GM18502 (cell line): ENCODE results near the gene CFAP47.
"Not testable (repeated sequence)": the region's sequence is repeated elsewhere in the genome, so short reads cannot be mapped to it uniquely, and the experiment has no call there.

Source experiments
- ATAC-seq: cut with Tn5 transposase; IDR thresholded peaks from one replicate; pipeline ENCODE4 v1.9.1; 2021; ENCODE audit warnings: mild to moderate bottlenecking; ENCODE audit not compliant: unreplicated experiment, poor library complexity

The CFAP47 gene, protein sequence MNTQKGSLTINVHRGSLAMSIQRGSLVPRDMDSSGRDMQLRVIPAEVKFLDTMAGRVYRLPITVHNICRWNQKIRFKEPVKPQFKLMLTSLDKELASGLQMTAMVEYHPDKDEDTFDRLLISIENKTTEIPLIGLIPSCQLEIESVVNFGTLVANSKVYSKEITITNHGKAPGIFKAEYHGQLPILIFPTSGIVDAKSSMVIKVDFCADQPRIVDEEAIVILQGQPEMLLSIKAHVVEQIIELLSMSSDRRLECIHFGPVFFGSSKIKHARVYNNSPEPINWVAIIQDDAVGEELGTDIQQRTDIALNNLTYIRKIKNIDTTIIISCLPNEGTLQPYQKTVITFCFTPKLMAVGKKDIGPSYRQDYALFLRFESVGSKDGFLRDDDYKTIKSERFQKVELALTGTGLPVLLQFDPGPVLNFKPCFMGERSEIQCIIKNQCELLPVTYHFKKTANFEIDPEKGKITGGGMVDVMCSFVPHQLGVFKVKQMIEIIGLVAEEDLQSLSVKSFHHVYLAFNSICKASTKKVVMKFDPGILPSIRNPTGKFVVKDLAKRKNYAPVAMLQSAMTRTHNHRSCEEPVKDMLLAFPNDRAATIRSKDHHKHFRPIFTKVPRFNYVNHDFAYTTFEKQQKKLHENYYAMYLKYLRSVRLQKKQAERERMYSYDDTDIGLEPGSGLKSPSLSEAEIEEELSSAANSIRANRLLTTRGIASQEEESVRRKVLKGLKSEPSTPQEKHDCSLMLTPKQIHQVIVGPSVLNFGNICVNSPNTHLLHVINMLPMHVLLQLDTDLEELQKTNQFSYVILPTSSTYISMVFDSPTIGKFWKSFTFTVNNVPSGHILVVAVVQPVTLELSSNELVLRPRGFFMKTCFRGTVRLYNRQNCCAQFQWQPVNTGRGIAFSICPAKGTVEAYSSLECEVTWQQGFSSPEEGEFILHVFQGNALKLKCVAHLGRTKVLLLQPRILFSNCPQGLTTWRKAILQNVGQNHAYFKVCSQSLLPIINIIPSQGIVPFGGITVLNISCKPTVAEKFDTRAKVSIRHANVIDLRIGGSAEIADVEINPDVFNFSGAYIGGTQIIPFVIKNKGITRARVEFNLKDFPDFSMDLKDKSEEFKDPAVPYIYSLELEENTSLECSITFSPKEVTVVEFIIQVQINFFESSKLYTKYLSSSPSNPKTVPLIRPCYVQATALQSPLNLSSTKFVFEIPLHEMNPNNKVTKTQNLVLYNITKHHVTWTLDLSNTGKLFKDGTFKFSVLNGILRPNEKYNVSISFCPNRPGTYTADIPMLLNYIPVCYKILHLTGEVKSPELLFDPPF (N-terminal part only)

DNA sequence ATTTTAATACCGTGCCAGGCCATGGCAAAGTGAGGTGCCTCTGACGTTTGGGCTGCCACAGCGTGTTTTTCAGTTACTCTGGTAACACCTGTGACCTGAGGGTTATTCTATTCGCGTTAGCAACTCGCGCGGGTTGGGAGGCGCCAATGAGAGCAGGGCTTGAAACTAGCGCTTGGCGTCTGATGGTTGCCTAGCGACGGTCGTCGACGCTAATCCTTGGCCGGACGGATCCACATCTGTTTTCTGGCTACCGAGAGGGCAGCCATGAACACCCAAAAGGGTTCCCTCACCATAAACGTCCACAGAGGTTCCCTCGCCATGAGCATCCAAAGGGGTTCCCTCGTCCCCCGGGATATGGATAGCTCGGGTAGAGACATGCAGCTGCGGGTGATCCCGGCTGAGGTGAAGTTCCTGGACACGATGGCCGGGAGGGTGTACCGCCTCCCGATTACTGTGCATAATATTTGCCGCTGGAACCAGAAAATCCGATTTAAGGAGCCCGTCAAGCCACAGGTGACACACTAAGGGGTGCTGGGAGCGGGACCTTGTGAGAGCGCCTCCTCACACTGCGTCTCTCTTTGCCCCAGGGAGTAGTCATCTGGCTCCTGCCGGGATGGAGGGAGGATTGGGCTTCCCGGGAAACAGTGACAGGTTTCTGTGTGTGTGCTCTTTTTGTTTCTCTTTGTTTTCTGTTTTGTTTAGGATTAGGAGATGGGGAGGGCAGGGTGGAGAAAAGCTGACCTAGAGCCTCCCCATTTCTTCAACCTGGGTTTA lies at the start of gene CFAP47:
TSS of gene CFAP47 (plus strand) at position 199 of the 774 bp plus-strand sequence. CDS start at position 265, 66 bp downstream.
- ATAC-seq = no peak

DNA sequence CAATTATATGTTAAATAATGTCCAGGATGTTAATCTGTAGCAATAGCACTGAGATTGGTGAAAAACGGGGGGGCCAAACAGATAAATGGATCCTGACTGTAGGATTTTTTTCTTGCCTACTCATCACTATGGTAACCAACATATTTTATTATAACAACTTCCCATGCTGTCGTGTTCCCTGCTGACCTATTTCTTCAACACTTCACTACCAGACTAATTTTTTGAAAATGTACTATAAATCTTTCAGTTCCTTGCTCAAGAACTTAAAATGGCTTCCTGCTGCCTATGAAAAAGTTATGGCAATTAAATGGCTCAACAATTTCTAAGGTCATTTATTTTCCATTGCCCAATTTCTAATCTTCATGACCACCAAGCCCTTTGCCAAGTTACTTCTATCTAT lies 38.9 kb upstream of the CFAP47 start:
- ATAC-seq = no peak

DNA sequence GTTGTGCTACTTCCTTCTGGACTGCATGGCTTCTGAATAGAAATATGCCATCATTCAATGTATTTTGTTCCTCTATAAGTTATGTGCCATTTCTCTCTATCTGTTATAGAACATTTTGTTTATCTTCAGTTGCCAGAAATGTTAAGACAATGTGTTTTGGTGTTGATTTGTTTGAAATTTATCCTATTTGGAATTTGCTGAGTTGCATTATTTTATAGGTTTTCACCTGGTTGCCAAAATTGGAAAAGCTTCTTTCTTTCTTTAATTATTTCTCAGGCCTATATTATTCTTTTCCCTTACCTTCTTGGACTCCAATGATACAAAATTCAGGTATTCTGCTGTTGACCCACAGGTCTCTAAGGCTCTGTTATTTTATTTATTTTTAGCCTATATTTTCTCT lies 33.4 kb upstream of the CFAP47 start:
- ATAC-seq = no peak

DNA sequence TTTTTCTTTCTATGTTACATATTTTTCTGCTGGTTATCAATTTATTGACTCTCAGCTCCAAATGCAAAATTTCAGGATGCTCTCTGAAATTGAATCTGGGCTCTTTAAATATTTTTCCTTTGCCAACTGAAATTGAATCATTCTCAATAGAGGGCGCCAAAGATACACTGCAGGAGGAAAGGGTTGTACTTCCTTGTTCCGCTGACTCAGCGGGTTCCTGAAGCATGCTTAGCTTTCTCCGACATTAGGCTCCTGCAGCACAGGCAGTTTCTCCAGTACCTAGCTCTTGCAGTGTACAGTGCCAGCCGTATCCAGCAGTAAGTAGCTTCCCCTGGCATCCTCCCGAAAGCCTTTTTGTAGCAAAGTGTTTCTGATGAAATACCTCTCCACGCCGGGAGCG lies 28.8 kb upstream of the CFAP47 start:
- peak; percentile 67 for ATAC-seq

DNA sequence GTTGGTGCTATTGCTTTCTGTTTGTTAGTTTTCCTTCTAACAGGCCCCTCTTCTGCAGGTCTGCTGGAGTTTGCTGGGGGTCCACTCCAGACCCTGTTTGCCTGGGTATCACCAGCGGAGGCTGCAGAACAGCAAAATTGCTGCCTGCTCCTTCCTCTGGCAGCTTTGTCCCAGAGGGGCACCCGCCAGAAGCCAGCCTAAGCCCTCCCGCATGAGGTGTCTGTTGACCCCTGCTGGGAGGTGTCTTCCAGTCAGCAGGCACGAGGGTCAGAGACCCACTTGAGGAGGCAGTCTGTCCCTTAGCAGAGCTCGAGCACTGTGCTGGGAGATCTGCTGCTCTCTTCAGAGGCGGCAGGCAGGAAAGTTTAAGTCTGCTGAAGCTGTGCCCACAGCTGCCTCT lies 67.3 kb downstream of the CFAP47 start:
- not testable (repeated sequence) for ATAC-seq

DNA sequence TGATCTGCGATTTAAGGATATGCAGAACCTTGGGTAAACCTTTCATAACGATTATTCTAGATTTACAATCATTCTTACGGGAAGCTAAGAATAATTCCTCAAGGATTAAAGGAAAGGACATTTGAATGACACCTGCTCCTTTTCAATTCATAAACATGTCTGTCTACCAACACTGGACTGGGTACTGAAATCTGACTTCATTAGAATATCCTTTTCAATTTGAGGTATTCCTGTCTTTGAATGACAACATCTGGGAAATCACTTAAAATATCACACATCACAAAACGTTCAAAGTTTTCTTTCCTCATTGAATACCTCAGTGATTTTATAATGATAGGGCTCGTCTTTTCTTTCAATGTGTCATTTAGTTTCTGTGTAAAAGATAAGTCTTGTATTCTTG lies 87.7 kb downstream of the CFAP47 start:
- no peak for ATAC-seq

DNA sequence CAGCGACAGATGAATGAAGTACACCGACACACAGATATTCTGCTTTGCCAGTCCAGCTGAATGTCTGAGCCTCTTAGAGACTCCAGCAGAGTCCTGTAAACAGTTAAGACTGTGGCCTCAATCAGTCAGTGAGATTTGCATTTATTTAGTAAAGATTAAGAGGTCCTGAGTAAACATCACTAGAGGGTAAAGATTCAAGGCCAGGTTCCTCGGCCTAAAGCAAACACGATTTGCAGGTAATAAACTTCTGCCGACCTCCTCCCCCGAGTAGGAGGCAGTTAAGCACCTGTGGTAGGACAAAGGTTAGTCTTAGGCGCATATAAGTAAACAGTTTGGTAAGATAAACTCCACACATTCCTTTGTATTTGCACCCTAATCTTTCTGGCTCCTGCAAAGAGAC lies 99.6 kb downstream of the CFAP47 start:
- ATAC-seq = no peak

DNA sequence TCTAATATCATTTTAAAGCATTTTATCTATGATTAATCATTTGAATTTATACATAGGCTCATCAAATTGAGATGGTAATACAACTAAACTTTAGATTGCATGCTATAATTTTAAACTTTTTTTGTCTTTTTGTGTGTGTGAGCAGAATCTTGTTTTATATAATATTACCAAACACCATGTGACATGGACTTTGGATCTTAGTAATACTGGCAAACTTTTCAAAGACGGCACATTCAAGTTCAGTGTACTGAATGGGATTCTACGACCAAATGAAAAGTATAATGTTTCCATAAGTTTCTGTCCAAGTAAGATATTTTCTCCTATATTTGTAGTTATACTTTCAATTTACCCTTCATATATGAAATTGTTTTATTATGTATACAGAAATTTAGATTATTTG lies 116.0 kb downstream of the CFAP47 start:
- ATAC-seq = no peak

DNA sequence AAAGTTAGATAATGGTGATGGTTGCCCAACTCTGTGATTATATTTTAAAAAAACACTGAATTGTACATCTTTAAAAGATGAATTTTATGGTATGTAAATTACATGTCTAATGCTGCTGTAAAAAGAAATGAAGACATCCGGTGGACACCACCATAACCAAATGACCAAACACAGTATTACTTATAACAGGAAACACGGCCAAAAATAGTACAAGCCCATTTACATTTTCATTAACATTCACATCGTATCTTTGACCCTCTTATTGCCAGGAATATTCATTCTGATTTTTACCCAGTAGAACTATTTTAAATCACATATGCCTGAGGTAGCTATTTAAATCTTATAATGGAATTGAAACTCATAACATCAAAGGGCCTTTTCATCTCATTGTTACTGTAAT lies 143.2 kb downstream of the CFAP47 start:
- ATAC-seq = no peak

DNA sequence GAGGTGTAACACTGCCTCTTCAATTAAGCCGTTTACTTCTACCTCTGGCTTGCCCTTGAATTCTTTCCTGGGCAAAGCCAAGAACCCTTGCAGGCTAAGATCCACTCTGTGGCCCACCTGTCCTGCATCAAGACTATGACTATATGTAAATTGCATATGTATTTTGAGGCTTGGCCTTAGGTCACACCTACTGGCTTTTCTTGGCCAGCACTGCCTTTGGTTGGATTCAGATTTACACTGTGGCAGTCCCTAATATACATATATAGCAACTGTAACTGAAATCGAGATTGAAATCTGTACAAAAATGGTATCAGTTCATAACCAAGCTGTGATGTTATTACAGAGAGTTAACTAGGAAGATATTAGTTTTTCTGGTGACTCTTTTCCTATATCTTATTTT lies 151.5 kb downstream of the CFAP47 start:
- no peak for ATAC-seq

DNA sequence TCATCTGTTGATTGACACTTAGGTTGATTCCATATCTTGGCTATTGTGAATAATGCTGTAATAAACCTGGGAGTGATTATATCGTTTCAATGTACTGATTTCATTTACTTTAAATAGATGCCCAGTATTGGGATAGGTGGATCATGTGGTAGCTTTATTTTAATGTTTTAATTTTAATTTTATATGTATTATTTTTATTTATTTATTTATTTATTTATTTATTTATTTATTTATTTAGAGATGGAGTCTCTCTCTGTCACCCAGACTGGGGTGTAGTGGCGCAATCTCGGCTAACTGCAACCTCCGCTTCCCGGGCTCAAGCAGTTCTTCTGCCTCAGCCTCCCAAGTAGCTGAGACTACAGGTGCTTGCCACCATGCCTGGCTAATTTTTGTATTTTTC lies 155.5 kb downstream of the CFAP47 start:
- not testable (repeated sequence) for ATAC-seq

DNA sequence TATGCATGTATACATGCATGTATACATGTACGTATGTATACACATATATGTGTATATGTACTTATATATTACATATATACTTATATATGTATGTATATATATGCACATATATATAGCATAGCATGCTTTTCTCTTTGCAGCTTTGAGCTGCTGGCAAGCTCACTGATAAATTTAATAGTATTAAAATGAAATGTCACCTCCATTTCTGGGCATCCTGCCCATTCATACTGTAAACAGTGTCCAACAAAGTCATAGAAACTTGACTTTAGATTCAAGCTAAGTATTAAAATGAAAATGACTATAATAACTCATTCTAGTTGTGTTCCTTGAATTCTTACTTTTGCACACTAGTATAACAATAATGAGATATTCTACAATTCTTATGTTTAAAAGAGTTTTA lies 163.7 kb downstream of the CFAP47 start:
- no peak for ATAC-seq

DNA sequence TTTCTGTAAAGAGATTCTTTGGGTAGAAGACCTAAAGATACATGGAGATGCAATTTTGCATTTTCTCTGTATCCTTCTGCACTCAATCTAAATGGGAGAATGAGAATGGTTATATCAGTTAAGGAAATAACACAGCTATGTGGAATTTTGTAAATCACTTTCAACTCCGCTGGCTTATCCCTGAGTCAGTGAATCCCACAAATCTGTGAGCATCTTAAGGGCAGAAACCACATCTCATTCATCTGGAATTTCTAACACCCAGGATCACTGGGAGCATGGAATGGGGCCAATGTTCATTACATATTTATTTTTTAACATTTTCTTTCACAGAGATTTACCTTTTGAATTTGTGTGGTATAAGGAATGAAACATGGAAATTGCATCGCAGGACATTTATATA lies 167.8 kb downstream of the CFAP47 start:
- ATAC-seq = no peak

DNA sequence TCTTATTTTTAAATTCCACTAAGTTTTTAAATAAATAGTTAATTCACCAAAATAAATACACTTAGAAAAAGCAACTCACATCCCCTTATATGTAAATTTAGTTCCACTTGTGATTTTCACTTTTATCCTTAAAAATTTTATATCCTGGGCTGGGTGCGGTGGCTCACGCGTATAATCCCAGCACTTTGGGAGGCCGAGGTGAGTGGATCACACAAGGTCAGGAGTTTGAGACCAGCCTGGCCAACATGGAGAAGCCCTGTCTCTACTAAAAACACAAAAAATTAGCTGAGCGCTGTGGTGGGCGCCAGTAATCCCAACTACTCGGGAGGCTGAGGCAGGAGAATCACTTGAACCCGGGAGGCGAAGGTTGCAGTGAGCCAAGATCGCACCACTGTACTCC lies 169.4 kb downstream of the CFAP47 start:
- not testable (repeated sequence) for ATAC-seq

DNA sequence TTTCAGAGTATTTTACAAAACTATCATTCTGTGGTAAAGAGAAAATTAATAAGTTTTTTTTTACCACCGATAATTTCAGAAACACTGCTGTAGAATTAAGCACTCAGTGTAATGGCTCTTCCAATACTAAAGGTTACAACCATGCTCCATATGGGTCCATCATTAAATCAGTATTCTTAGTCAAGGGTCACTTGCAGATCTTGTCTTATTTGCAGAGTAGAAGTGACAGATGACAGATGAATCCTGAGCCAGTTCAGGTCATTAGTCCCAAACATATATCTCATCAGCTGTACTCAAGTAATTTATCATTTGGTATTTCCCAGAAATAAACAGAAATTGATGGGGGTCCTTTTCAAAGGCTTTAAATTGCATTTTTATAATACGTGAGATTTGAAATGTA lies 182.9 kb downstream of the CFAP47 start:
- ATAC-seq = no peak

DNA sequence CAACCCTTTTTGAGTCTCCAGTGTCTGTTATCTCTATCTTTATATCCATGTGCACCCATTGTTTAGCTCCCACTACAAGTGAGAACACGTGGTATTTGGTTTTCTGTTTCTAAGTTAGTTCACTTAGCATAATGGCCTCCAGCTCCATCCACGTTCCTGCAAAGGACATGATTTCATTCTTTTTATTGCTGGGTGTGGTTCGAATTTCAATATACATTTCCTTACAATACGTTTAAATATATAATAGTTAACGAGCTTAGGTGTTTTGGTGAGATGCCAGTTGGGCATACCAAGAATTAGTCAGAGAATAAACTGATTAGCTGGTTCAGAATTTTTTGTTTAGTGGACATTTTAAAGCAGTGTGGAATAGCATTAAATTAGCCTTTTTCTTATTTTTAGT lies 196.7 kb downstream of the CFAP47 start:
- no peak for ATAC-seq

DNA sequence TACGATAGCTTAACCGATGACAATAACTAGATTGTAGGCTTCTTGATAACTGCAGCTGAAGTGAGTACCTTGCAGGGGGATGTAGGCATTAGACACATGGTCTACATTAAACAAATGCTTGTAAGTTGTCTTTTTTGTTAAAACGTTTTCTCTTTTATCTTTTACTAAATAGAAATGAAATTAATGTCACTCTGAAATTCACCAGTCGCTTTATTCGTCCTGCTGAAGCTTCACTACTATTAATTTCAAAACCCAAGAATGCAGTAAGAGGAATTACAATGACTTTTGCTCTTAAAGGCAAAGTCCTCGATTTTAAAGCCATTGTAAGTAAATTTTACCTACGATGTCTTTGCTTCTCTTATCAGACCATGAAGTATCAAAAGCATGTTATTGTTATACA lies 239.7 kb downstream of the CFAP47 start:
- ATAC-seq = no peak

DNA sequence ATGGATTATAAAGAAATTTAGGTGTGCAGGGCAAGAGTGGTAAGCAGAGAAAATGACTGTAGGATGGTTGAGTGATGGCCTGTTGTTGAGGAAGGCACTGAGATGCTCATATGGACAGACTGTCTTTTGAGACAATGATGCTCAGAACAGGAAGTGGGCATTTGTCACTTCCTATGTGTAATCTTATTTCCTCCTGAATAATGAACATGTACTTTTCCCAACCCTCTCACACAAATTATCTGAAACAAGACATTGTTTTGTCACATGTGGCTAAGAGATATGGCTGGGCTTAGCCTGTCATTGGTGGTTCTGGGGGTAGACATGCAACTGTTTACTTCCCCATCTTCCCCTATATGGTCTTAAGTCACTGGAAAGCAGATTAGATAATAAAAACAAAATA lies 240.5 kb downstream of the CFAP47 start:
- no peak for ATAC-seq

DNA sequence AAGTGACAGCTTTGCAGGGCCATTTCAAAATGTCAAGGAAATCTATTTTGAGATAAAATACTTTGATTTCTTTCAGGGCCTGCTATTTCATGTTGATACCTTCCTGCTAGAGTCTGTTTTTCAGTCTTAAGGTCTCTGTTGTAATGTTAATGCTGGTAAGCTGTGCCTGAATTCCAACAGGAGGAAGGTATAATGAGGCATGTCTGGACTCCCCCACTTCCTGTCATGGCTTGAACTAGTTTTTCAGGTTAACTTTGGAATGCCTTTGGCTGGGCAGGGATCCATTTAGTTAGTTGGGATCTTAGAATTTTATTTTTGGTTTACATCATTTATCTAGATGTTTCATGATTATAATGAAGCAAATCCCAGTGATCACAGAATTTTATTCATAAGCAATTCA lies 279.0 kb downstream of the CFAP47 start:
- no peak for ATAC-seq

DNA sequence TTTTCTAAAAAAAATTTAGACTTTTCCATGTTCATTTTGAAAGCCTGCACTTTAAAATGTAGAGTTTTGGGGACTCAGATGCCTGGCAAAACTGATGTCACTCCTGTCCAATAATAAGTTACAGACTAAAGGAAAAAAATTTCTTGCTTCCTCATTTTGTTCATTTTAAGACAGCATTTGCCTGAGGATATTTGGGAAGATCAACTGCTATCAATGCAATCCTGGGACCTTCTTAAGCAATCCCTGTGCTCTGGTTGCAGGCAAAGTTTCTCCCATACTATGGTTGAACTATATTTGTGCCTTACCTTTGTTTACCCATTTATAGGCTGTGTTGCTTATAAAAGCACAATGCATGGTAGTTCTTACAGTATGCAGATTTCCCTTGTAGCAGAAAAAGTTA lies 280.4 kb downstream of the CFAP47 start:
- ATAC-seq = no peak
